ENCODE data around the gene PGAP3.
"Not testable (repeated sequence)": the region's sequence is repeated elsewhere in the genome, so short reads cannot be mapped to it uniquely, and the experiment has no call there.

PGAP3 gene

DNA sequence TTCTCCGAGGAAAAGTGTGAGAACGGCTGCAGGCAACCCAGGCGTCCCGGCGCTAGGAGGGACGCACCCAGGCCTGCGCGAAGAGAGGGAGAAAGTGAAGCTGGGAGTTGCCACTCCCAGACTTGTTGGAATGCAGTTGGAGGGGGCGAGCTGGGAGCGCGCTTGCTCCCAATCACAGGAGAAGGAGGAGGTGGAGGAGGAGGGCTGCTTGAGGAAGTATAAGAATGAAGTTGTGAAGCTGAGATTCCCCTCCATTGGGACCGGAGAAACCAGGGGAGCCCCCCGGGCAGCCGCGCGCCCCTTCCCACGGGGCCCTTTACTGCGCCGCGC, 11.9 kb upstream of the PGAP3 start, which contains the start of gene ERBB2:
Gene ERBB2, plus strand, starts transcription at position 247 of the 330 bp plus-strand sequence. CDS start 175 bp downstream, outside the sequence.
- FAIRE-seq (no peak), DNase-seq (ENCODE audit: extremely low spot score, insufficient read length, low read depth) (no peak)

DNA sequence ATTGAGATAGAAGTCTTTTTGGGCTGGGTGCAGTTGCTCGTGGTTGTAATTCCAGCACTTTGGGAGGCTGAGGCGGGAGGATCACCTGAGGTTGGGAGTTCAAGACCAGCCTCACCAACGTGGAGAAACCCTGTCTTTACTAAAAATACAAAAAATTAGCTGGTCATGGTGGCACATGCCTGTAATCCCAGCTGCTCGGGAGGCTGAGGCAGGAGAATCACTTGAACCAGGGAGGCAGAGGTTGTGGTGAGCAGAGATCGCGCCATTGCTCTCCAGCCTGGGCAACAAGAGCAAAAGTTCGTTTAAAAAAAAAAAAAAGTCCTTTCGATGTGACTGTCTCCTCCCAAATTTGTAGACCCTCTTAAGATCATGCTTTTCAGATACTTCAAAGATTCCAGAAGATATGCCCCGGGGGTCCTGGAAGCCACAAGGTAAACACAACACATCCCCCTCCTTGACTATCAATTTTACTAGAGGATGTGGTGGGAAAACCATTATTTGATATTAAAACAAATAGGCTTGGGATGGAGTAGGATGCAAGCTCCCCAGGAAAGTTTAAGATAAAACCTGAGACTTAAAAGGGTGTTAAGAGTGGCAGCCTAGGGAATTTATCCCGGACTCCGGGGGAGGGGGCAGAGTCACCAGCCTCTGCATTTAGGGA, 11.4 kb upstream of the PGAP3 start:
- not testable (repeated sequence) for DNase-seq (ENCODE audit: extremely low spot score, insufficient read length, low read depth); FAIRE-seq

GRCh38 chr17:39697961-39698360, 10.1 kb upstream of the PGAP3 start:
- FAIRE-seq (no peak), DNase-seq (ENCODE audit: extremely low spot score, insufficient read length, low read depth) (no peak)

GRCh38 chr17:39696731-39697130, 8.9 kb upstream of the PGAP3 start:
- no peak for FAIRE-seq
- DNase-seq (ENCODE audit: extremely low spot score, insufficient read length, low read depth), result no peak

GRCh38 chr17:39695089-39695474, 7.2 kb upstream of the PGAP3 start:
- DNase-seq (ENCODE audit: extremely low spot score, insufficient read length, low read depth), result no peak
- FAIRE-seq, result no peak

- DNase-seq (ENCODE audit: extremely low spot score, insufficient read length, low read depth) (no peak), FAIRE-seq (no peak)
Observed at GRCh38 chr17:39694593-39694992, 6.7 kb upstream of the PGAP3 start.

DNA sequence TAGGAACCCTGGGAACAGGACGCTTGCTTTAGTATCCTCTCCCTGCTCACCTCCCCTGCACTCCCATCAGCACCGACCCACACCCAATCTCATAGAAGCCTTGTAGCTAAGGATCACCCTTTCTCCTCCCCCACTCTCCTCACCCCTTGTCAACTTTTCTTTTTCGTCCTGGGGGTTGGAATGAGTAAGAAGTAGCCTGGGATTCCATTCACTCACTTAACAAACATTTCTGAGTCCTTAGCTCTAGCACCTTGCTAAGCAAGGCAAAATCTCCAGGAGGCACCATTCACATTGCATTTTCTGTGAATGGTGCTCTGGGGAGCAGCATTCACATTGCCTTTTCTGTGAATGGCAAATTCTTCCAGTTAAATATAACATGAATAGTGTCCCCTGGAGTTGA, 1.1 kb upstream of the PGAP3 start:
- DNase-seq (ENCODE audit: extremely low spot score, insufficient read length, low read depth), result no peak
- FAIRE-seq, result no peak

GRCh38 chr17:39688475-39688835, 598 bp upstream of the PGAP3 start:
- FAIRE-seq, result no peak
- DNase-seq (ENCODE audit: extremely low spot score, insufficient read length, low read depth), result no peak

GRCh38 chr17:39687101-39687545, 734 bp downstream of the PGAP3 start:
- FAIRE-seq (no peak), DNase-seq (ENCODE audit: extremely low spot score, insufficient read length, low read depth) (no peak)

- no peak for DNase-seq (ENCODE audit: extremely low spot score, insufficient read length, low read depth)
- FAIRE-seq, result no peak
Observed at GRCh38 chr17:39684369-39685192, 3.3 kb downstream of the PGAP3 start.

DNA sequence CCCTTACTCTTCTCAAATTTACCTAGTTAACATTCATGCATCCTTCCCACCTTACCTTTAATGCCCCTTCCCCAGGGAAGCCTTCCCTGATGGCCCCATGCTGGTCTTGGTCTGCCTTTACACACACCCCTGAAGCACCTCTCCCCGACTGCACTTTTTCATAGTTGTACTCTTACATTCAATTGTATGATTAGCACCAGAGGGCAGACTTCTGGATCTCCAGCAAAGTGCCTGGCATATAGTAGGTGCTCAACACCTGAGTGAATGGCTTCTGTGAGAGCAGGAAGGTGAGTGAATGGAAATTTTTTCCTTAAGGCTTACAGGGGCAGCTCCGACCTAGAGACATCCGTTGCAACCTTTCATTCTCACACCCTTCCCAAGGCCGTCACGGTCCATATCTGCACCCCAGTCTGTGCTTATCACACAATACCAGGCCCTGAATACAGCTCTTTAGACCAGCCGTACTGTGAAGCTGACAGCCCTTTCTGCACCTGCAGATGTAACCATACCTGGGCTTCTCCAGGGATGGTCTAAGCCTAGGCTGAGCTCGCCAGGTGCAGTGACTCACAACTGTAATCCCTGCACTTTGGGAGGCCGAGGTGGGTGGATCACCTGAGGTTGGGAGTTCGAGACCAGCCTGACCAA, 4.4 kb downstream of the PGAP3 start:
- DNase-seq (ENCODE audit: extremely low spot score, insufficient read length, low read depth), result no peak

DNA sequence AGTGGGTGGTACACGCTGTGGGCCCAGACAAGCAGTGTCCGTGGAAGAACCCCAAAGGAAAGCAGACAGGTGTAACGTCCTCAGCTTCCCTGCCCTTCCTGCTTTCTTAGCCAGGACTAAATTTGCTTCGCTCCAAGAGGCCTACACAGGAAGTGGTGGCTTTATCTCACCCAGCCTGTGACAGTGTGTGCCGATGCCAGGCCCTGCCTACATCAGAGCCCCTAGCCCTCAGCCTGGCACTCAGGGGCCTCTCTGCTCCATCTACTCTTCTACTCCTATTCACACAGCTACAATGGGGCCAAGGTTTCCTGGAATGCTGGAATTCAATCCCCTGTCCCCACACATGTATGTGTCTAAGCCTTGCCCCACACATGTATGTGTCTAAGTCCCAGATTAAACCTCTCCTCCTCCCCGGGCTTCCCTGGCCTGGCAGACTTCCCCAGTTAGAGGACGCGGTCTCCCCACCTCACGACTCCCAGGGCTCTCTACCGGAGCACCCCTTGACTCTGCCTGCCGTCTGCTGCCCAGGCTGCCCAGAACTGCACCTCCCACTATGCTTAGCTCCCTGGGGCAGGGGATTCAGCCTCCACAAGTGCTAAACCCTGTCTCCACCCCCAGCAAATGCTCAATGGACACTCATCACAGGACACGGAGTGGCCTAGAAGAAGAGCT, 8.2 kb downstream of the PGAP3 start:
- peak; percentile 71 for FAIRE-seq
- DNase-seq (ENCODE audit: extremely low spot score, insufficient read length, low read depth), result no peak

More for the DNA sequence above, 4.4 kb downstream of the PGAP3 start:
- FAIRE-seq, result no peak

GRCh38 chr17:39678340-39679116, 9.3 kb downstream of the PGAP3 start:
- DNase-seq (ENCODE audit: extremely low spot score, insufficient read length, low read depth), result no peak

GRCh38 chr17:39677542-39678339, 10.1 kb downstream of the PGAP3 start:
- DNase-seq (ENCODE audit: extremely low spot score, insufficient read length, low read depth) (no peak), FAIRE-seq (no peak)

More at GRCh38 chr17:39678340-39679116, 9.3 kb downstream of the PGAP3 start:
- FAIRE-seq, result no peak

- FAIRE-seq (no peak), DNase-seq (ENCODE audit: extremely low spot score, insufficient read length, low read depth) (no peak)
Observed at GRCh38 chr17:39677072-39677471, 10.8 kb downstream of the PGAP3 start.

DNA sequence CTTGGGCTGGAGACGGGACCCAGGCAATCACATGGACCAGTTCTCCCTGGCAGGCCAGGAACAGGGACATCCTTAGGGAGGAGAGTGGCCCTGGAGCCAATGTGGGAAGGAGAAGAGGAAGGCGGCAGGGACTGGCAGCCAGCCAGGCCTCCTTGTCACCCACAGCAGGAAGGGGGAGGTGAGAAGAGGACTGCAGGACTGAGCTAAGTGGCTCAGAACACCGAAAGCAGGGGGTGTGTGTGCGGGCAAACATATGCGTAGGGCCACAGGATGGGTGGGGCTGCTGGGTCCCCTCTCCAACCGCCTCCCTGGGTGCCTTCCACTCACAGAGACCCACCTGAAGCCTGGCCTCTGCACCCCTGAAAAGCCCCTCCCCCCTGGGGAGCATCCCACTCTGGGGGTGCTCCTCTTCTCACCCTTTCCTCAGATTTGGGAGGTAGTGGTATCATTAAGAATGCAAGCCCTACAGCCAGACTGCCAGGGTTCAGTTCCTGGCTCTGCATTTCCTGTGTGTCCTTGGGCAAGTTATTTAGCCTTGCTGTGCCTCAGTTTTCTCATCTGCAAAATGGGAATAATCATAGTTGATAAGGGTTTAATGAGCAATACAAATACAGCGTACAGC, 11.5 kb downstream of the PGAP3 start:
- FAIRE-seq, result peak; percentile 90
- peak; percentile 46 for DNase-seq (ENCODE audit: extremely low spot score, insufficient read length, low read depth)

GRCh38 chr17:39675390-39676082, 12.3 kb downstream of the PGAP3 start:
- FAIRE-seq, result peak; percentile 62
- DNase-seq (ENCODE audit: extremely low spot score, insufficient read length, low read depth), result no peak

Data from GM18507 (cell line).